GM18519 (cell line): ENCODE results near the gene THRA.
A peak's percentile ranks its signal among the peaks of the same experiment; 100 is the strongest.

Experiments
- ATAC-seq: cut with Tn5 transposase; IDR thresholded peaks from one replicate; pipeline ENCODE4 v1.9.1; 2021; ENCODE audit warnings: mild to moderate bottlenecking, moderate library complexity; ENCODE audit not compliant: unreplicated experiment, low FRiP score

Gene THRA

DNA sequence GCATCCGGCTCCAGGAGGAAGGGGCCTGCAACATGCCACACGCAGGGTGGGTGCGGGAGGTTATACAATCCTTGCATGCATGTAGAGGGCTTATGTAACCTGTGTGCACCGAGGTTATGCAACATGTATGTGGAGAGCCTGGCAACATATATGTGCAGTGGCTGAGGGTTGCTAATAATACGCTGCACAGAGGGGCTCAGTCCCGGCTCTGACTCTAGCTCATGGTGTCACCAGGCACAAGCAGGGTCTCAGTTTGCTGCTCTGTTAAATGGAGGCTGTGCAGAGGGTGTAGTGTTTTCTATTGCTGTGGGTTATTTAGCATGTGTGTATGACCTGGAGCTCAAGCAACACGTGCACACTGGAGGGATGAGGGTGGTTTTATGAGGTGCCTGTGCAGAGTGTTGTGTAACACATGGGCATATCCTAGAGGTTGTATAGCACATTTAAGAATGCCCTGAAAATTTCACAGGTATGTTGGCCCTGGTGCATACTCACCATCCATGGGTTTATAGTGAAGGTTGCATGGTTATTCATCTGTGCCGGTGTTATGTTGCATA is 13.3 kb downstream of the THRA start:
- no peak for ATAC-seq

GRCh38 chr17:40076591-40076990 is 13.8 kb downstream of the THRA start:
- no peak for ATAC-seq

GRCh38 chr17:40079545-40079944 is 16.8 kb downstream of the THRA start:
- no peak for ATAC-seq

DNA sequence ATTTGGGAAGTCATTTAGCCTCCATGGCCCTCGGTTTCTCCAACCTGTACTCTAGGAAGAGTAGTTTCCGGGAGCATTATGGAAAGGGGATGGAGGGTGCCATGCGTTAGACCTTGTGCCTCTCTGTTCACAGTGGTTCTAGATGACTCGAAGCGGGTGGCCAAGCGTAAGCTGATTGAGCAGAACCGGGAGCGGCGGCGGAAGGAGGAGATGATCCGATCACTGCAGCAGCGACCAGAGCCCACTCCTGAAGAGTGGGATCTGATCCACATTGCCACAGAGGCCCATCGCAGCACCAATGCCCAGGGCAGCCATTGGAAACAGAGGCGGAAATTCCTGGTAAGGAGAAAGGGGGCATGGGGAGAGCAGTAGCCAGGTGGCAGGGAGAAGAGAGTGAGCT is 21.7 kb downstream of the THRA start:
- ATAC-seq: no peak

DNA sequence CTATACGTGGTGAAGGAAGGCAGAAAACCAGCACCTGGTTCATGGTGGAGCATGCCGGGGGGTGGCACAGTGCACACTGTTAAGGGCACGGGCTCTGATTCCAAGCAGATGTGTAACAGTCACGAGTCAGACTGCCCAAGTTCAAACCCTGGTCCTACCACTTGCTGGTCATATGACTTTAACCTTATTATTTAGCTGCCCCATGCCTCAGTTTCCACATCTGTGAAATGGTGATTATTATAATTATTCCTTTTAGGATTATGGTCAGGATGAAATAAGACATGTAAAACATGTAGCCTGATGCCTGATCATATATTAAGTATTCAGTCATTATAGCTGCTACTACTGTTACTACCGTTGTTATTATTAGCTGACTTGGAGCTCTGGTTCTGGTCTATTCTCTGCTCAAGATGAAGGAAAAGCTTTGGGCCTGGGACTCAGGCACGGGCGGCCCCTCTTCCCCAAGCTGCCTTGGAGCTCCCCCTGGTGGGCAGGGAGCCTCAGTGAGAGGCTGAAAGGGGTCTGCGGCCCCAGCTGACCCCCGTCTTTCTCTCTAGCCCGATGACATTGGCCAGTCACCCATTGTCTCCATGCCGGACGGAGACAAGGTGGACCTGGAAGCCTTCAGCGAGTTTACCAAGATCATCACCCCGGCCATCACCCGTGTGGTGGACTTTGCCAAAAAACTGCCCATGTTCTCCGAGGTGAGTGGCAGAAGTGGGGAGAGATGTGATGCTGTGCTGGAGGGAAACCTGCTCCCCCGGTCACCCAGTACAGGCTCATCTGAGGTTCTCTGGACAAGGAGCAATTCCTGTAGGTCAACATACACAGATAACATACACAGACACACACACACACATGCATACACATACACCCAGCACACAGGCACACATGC is 23.6 kb downstream of the THRA start:
- no peak for ATAC-seq

- ATAC-seq: no peak
These were observed 24.5 kb downstream of the THRA start for GRCh38 chr17:40087049-40087794.

- no peak for ATAC-seq
These were observed 25.3 kb downstream of the THRA start for GRCh38 chr17:40087903-40088718.

- ATAC-seq: no peak
These were observed 26.5 kb downstream of the THRA start for GRCh38 chr17:40089077-40089895.

- ATAC-seq: no peak
These were observed 27.7 kb downstream of the THRA start for GRCh38 chr17:40090237-40091119.

GRCh38 chr17:40091691-40092397 is 29.1 kb downstream of the THRA start:
- ATAC-seq: no peak

- no peak for ATAC-seq
These were observed 29.8 kb downstream of the THRA start for GRCh38 chr17:40092581-40092980.

DNA sequence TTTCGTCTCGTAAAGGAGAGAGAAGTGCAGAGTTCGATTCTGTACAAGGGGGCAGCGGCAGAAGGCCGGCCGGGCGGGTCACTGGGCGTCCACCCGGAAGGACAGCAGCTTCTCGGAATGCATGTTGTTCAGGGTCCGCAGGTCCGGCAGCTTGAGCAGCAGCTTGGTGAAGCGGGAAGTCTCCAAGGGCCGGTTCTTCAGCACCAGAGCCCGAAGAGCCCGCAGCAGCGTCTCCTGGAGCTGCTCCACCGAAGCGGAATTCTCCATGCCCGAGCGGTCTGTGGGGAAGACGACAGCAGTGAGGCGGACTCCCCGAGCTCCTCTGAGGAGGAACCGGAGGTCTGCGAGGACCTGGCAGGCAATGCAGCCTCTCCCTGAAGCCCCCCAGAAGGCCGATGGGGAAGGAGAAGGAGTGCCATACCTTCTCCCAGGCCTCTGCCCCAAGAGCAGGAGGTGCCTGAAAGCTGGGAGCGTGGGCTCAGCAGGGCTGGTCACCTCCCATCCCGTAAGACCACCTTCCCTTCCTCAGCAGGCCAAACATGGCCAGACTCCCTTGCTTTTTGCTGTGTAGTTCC is 30.3 kb downstream of the THRA start:
- ATAC-seq: no peak

DNA sequence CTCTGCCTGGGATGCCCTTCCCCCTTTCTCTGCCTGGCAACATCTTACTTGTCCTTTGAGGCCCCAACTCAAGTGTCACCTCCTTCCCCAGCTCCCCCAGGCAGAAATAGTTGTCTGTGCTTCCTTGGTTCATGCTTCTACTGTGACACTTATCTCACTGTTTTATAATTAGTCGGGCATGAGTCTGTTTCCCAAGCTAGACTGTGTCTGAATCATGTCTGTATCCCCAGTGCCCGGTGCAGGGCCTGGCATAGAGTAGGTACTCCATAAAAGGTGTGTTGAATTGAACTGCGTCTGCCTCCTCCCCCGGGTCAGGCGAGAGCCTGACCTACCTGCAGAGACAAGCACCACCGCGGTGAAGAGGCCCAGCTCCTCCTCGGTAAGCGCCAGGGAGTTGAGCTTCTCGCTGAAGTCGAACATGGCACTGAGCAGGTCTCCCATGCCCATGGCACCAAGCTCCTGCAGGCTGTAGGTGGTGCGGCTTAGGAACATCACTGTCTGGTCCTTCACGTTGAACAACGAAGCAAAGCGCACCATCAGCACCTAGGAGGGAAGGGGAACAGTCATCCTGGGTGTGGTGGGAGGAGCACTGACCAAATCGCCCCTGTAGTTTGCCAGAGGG is 30.9 kb downstream of the THRA start:
- no peak for ATAC-seq

DNA sequence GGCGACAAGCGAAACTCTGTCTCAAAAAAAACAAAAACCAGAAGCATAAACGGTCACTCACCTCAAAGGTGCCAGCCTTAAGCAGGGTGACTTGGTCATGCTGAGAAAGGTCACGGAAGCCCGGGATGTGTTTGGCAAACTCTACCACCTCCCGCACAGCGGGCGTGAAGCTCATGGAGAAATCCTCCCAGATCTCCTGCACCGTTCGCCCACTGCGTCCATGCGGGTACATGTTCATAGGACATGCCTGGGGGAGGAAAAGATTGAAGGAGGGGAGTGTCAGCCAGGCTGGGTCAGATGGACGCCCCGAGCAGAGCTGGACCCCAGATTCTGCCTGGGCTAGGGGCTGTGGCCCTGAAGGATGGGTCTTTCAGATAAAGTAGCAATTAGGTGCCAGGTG is 32.1 kb downstream of the THRA start:
- ATAC-seq: no peak

GRCh38 chr17:40095351-40095943 is 32.7 kb downstream of the THRA start:
- ATAC-seq: no peak

DNA sequence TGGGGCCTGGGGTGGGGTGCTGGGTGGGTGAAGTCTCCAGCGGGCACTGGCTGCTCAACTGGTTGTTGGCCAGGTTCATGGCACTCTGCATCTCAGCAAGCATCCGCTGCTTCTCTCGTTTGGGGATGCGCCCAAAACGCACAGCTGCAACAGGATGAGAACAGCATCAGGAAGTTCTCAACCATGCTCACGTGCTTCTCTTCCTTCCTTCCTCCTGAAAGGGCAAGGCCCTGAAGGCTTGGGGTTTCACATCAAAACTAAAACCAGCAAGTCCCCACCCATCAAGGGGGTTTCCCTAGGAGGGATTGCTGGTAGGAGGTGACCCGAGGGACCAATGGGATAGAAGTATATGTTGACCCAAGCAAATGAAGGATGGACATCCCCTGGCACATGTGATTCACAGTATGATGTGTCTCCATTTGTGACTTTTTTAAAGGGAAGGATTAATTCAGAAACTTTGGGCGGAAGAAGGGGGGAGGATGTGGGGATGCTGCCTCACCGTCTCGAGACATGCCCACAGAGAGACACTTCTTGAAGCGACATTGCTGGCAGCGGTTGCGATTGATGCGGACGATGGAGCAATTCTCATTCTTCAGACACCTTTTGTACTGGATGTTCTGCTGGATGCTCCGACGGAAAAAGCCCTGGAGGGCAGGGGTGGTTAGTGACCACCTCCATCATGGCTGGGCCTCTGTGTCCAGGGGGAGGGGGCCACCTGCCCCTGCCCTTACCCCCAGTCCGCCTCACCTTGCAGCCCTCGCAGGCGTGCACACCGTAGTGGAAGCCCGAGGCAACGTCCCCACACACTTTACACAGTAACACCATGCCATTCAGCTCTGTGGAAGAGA is 33.4 kb downstream of the THRA start:
- peak; percentile 31 for ATAC-seq
